ENCODE data around the gene BRF1. TPM values are rescaled to one million over a fixed set of nuclear protein-coding genes. Genes with fewer than 3 reads are reported as not detected.
"Not testable (repeated sequence)": the region's sequence is repeated elsewhere in the genome, so short reads cannot be mapped to it uniquely, and the experiment has no call there.

The BRF1 gene
- total RNA-seq, 4 donors from 2014 or later, result 25.2 to 35.6 (median 30.9) TPM

- peak; percentile 93 for ATAC-seq
- 0 to 27% methylated on average over 9 to 11 of the region's 65 CpGs for WGBS, 2 donors (ENCODE audit: low coverage in 1 of 2)
- peaks cover 0 to 30% (median 15%) of the 10 kb centered on the region in 3 donors for H3K4me1 ChIP-seq
- TF ChIP-seq EP300 (IDR thresholded peaks at IDR 0.05) (no peak), POLR2A (IDR thresholded peaks at IDR 0.05) (peak in 1 of 2 donors; percentile 37), CTCF (IDR thresholded peaks at IDR 0.05) (no peak)
- H3K27me3 ChIP-seq, result no peaks in the 10 kb centered on the region
- peak overlapping the region; percentile 88 to 99 (median 98) for H3K27ac ChIP-seq
- no peaks in the 10 kb centered on the region for H3K9me3 ChIP-seq
- H3K4me3 ChIP-seq, result peak overlapping the region; percentile 47 to 89
- no peaks in the 10 kb centered on the region for H3K36me3 ChIP-seq
Observed at GRCh38 chr14:105301103-105301914, 508 bp upstream of the BRF1 start.

- TF ChIP-seq POLR2A (IDR thresholded peaks at IDR 0.05), result no peak
- peak; percentile 10 for TF ChIP-seq POLR2AphosphoS5 (IDR thresholded peaks at IDR 0.05)
- 67% methylated on average over 3 of the region's 54 CpGs for WGBS, 2 donors (ENCODE audit: low coverage in 1 of 2)
- peak overlapping the region; percentile 47 to 89 for H3K4me3 ChIP-seq
- no peaks in the 10 kb centered on the region for H3K27me3 ChIP-seq
- no peaks in the 10 kb centered on the region for H3K9me3 ChIP-seq
- peak; percentile 13 for ATAC-seq
- H3K4me1 ChIP-seq, result peaks cover 0 to 30% (median 15%) of the 10 kb centered on the region in 3 donors
- peak overlapping the region; percentile 88 to 99 (median 98) for H3K27ac ChIP-seq
- no peaks in the 10 kb centered on the region for H3K36me3 ChIP-seq
Observed at GRCh38 chr14:105299654-105300541, 903 bp downstream of the BRF1 start.

GRCh38 chr14:105297311-105297710, 3.5 kb downstream of the BRF1 start:
- H3K27me3 ChIP-seq, H3K9me3 ChIP-seq, ATAC-seq, H3K4me3 ChIP-seq, H3K36me3 ChIP-seq, H3K27ac ChIP-seq: not testable (repeated sequence)
- 91 to 93% methylated on average over 6 to 11 of the region's 11 CpGs for WGBS, 2 donors (ENCODE audit: low coverage in 1 of 2)
- H3K4me1 ChIP-seq, result peaks cover 0 to 56% (median 33%) of the 10 kb centered on the region in 3 donors

GRCh38 chr14:105294142-105294597, 6.6 kb downstream of the BRF1 start:
- peak; percentile 60 for ATAC-seq
- H3K9me3 ChIP-seq, result no peaks in the 10 kb centered on the region
- H3K27ac ChIP-seq, result peak overlapping the region in 1 of 4 donors; percentile 29
- WGBS, 2 donors (ENCODE audit: low coverage in 1 of 2), result no CpG with 5 or more reads among the region's 15 CpGs
- H3K27me3 ChIP-seq, result no peaks in the 10 kb centered on the region
- no peaks in the 10 kb centered on the region for H3K36me3 ChIP-seq
- TF ChIP-seq CTCF (IDR thresholded peaks at IDR 0.05), result no peak
- no peak for TF ChIP-seq EP300 (IDR thresholded peaks at IDR 0.05)
- no peak for TF ChIP-seq POLR2A (IDR thresholded peaks at IDR 0.05)
- no peak for TF ChIP-seq POLR2AphosphoS5 (IDR thresholded peaks at IDR 0.05)
- no peak overlapping the region for H3K4me3 ChIP-seq
- peaks cover 0 to 61% (median 25%) of the 10 kb centered on the region in 3 donors for H3K4me1 ChIP-seq

GRCh38 chr14:105292826-105293711, 7.7 kb downstream of the BRF1 start:
- H3K27ac ChIP-seq, result peak overlapping the region in 1 of 4 donors; percentile 9
- WGBS, 2 donors (ENCODE audit: low coverage in 1 of 2), result 43 to 94% methylated on average over 3 to 6 of the region's 26 CpGs
- no peaks in the 10 kb centered on the region for H3K9me3 ChIP-seq
- peaks cover 0 to 50% (median 18%) of the 10 kb centered on the region in 3 donors for H3K4me1 ChIP-seq
- ATAC-seq, result peak; percentile 31
- TF ChIP-seq CTCF (IDR thresholded peaks at IDR 0.05) (no peak), POLR2AphosphoS5 (IDR thresholded peaks at IDR 0.05) (no peak), POLR2A (IDR thresholded peaks at IDR 0.05) (no peak), EP300 (IDR thresholded peaks at IDR 0.05) (no peak)
- H3K36me3 ChIP-seq, result no peaks in the 10 kb centered on the region
- no peaks in the 10 kb centered on the region for H3K27me3 ChIP-seq
- H3K4me3 ChIP-seq, result no peak overlapping the region
